ENCODE results near the gene RRAS2. TPM values are rescaled to one million over a fixed set of nuclear protein-coding genes. Genes with fewer than 3 reads are reported as not detected.

Gene RRAS2
- total RNA-seq, 2 donors from 2014 or later, result 75.1 to 99.7 TPM

- Mint-ChIP-seq H3K4me3 (no peak overlapping the region), H3K9me3 (no peaks in the 10 kb centered on the region), H3K27me3 (ENCODE audit: insufficient read depth) (peaks cover 13% of the 10 kb centered on the region), H3K27ac (no peak overlapping the region), H3K4me1 (peaks cover 18% of the 10 kb centered on the region), H3K36me3 (ENCODE audit: low read depth) (no peaks in the 10 kb centered on the region)
- Histone ChIP-seq H3K36me3 (ENCODE audit: control insufficient read depth, insufficient read depth, low read length) (no peaks in the 10 kb centered on the region), H3K4me1 (ENCODE audit: control insufficient read depth, insufficient read depth, low read length) (peaks cover 6% of the 10 kb centered on the region), H3K27me3 (ENCODE audit: control insufficient read depth, insufficient read depth, low read length, poor library complexity, severe bottlenecking) (peaks cover 18% of the 10 kb centered on the region), H3K9me3 (ENCODE audit: control insufficient read depth, low read length) (no peaks in the 10 kb centered on the region), H3K27ac (ENCODE audit: low read depth, low read length) (peak overlapping the region; percentile 9), H3K9ac (ENCODE audit: extremely low read depth, low read length, poor library complexity, severe bottlenecking) (no peak overlapping the region), H3K4me3 (ENCODE audit: low read length) (no peak overlapping the region)
- 18 to 27% methylated on average over 2 to 4 of the region's 4 CpGs for WGBS, 2 experiments (ENCODE audit: insufficient coverage in 1 of 2, insufficient read length in 1 of 2)
- no peak for TF ChIP-seq CTCF (conservative IDR thresholded peaks at IDR 0.05)
- DNase-seq, result peak; percentile 90
These were observed 28.0 kb upstream of the RRAS2 start for GRCh38 chr11:14386895-14387480.

GRCh38 chr11:14386081-14386480 lies 27.1 kb upstream of the RRAS2 start:
- peaks cover 20% of the 10 kb centered on the region for H3K27me3 Mint-ChIP-seq (ENCODE audit: insufficient read depth)
- H3K4me1 ChIP-seq (ENCODE audit: control insufficient read depth, insufficient read depth, low read length), result peaks cover 6% of the 10 kb centered on the region
- H3K4me3 Mint-ChIP-seq, result no peak overlapping the region
- no peaks in the 10 kb centered on the region for H3K36me3 Mint-ChIP-seq (ENCODE audit: low read depth)
- H3K9me3 Mint-ChIP-seq, result no peaks in the 10 kb centered on the region
- H3K4me1 Mint-ChIP-seq, result peaks cover 22% of the 10 kb centered on the region
- H3K27ac Mint-ChIP-seq, result no peak overlapping the region
- DNase-seq, result no peak
- no peak overlapping the region for H3K9ac ChIP-seq (ENCODE audit: extremely low read depth, low read length, poor library complexity, severe bottlenecking)
- no peak overlapping the region for H3K27ac ChIP-seq (ENCODE audit: low read depth, low read length)
- peaks cover 27% of the 10 kb centered on the region for H3K27me3 ChIP-seq (ENCODE audit: control insufficient read depth, insufficient read depth, low read length, poor library complexity, severe bottlenecking)
- H3K36me3 ChIP-seq (ENCODE audit: control insufficient read depth, insufficient read depth, low read length), result no peaks in the 10 kb centered on the region
- H3K9me3 ChIP-seq (ENCODE audit: control insufficient read depth, low read length), result no peaks in the 10 kb centered on the region
- no peak for TF ChIP-seq CTCF (conservative IDR thresholded peaks at IDR 0.05)
- no peak overlapping the region for H3K4me3 ChIP-seq (ENCODE audit: low read length)

GRCh38 chr11:14384338-14384737 lies 25.4 kb upstream of the RRAS2 start:
- WGBS, 2 experiments (ENCODE audit: insufficient coverage in 1 of 2, insufficient read length in 1 of 2), result 86 to 100% methylated on average over 1 of the region's 1 CpG

More at GRCh38 chr11:14384338-14384737, 25.4 kb upstream of the RRAS2 start:
- Histone ChIP-seq H3K9me3 (ENCODE audit: control insufficient read depth, low read length) (no peaks in the 10 kb centered on the region), H3K4me3 (ENCODE audit: low read length) (no peak overlapping the region), H3K36me3 (ENCODE audit: control insufficient read depth, insufficient read depth, low read length) (no peaks in the 10 kb centered on the region), H3K9ac (ENCODE audit: extremely low read depth, low read length, poor library complexity, severe bottlenecking) (no peak overlapping the region), H3K4me1 (ENCODE audit: control insufficient read depth, insufficient read depth, low read length) (peaks cover 6% of the 10 kb centered on the region), H3K27me3 (ENCODE audit: control insufficient read depth, insufficient read depth, low read length, poor library complexity, severe bottlenecking) (peaks cover 44% of the 10 kb centered on the region), H3K27ac (ENCODE audit: low read depth, low read length) (no peak overlapping the region)
- TF ChIP-seq CTCF (conservative IDR thresholded peaks at IDR 0.05), result no peak
- Mint-ChIP-seq H3K9me3 (no peaks in the 10 kb centered on the region), H3K27ac (no peak overlapping the region), H3K4me3 (no peak overlapping the region), H3K4me1 (peaks cover 20% of the 10 kb centered on the region), H3K36me3 (ENCODE audit: low read depth) (no peaks in the 10 kb centered on the region), H3K27me3 (ENCODE audit: insufficient read depth) (peaks cover 35% of the 10 kb centered on the region)
- DNase-seq, result no peak
